B cell (primary cell): Measurements from ENCODE around the gene DENR.
"Not testable (repeated sequence)": the region's sequence is repeated elsewhere in the genome, so short reads cannot be mapped to it uniquely, and the experiment has no call there.

Experiments used
- CTCF ChIP-seq: fragments of 200-600 bp; IDR thresholded peaks from one replicate; pipeline ENCODE4 v1.8.0; 2022; ENCODE audit warnings: antibody characterized with exemption, mild to moderate bottlenecking
- EZH2 ChIP-seq: IDR thresholded peaks from 2 replicates; pipeline ENCODE4 v1.6.1; 2012; ENCODE audit warnings: borderline replicate concordance, low read depth, mild to moderate bottlenecking, moderate library complexity, low read length; ENCODE audit not compliant: insufficient read depth, poor library complexity, severe bottlenecking

DNA sequence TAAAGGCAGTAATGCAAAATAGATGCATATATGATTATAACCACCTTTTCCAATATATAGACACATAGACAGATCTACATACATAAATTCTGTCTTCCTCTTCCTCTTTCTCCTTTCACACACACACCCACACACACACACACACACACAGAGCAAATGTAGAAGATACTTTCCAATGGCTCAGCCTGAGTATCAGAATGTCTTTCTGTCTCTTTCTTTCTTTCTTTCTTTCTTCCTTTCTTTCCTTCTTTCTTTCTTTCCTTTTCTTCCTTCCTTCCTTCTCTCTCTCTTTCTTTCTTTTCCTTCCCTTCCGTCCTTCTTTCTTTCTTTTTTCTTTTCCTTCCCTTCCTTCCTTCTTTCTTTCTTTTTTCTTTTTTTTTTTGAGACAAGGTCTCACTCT, 41.4 kb upstream of the DENR start:
- not testable (repeated sequence) for TF ChIP-seq CTCF, EZH2
